GM12872 (cell line): ENCODE results near the gene ARFRP1.

Source experiments
- TF ChIP-seq, protein P1 (sequence below): IDR thresholded peaks from 3 replicates; pipeline ENCODE4 v1.5.1; 2011; ENCODE audit warnings: low read depth, mild to moderate bottlenecking, low read length, moderate library complexity; ENCODE audit not compliant: insufficient read depth

Gene ARFRP1

DNA sequence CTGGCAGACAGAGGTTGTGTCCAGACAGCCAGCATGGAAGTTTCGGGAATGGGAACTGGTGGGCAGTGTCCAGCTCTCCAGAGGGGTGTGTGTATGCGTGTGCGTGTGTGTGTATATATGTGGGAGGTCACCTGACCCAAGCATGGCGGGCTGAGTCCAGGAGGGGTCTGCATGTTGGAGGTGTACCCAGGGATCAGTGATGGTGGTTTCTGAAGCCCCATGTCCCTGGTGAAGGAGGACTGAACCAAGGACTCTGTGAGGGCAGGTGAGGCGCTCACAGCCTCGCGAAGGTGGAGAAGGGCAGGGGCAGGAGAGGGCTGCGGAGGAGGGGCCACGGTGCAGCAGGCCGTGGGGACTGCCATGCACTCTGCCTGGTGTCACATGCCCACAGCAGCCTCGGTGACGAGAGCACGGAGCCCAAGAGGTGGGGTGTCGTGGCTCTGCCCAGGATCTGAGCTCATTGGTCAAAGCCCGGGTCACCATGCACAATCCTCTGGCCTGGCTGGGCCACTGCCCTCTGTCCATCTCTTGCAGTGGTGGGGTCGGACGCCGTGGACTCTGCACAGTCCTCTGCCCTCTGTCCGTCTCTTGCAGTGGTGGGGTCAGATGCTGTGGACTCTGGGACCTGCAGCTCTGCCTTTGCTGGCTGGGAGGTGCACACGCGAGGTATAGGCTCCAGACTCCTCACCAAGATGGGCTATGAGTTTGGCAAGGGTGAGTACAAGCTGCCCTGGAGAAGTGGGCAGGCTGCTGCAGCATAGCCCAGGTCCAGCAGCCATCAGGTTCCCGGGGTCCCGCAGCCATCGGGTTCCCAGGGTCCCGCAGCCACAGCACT, 26.6 kb upstream of the ARFRP1 start:
- TF ChIP-seq, protein P1, sequence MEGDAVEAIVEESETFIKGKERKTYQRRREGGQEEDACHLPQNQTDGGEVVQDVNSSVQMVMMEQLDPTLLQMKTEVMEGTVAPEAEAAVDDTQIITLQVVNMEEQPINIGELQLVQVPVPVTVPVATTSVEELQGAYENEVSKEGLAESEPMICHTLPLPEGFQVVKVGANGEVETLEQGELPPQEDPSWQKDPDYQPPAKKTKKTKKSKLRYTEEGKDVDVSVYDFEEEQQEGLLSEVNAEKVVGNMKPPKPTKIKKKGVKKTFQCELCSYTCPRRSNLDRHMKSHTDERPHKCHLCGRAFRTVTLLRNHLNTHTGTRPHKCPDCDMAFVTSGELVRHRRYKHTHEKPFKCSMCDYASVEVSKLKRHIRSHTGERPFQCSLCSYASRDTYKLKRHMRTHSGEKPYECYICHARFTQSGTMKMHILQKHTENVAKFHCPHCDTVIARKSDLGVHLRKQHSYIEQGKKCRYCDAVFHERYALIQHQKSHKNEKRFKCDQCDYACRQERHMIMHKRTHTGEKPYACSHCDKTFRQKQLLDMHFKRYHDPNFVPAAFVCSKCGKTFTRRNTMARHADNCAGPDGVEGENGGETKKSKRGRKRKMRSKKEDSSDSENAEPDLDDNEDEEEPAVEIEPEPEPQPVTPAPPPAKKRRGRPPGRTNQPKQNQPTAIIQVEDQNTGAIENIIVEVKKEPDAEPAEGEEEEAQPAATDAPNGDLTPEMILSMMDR: no peak

DNA sequence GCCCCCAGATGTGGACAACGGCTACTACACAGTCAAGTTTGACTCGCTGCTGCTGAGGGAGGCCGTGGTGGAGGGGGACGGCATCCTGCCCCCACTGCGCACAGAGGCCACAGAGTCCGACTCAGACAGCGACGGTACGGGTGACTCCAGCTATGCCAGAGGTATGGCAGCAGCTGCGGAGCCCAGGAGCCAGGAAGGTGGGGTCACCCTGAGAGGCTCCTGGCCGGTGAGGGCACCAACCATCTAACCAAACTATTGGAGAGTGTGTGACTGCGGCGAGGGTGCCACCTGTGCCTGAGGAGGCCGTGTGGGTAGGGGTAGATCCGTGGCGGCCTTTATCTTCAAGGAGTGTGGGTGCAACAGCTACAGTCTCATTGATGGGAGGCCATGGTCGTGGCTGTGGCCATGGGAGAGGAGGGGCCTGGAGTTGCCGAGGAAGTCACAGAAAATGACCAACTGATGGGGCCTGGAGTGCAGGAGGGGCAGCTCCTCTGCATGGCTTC, 25.9 kb upstream of the ARFRP1 start:
- TF ChIP-seq, protein P1: no peak

DNA sequence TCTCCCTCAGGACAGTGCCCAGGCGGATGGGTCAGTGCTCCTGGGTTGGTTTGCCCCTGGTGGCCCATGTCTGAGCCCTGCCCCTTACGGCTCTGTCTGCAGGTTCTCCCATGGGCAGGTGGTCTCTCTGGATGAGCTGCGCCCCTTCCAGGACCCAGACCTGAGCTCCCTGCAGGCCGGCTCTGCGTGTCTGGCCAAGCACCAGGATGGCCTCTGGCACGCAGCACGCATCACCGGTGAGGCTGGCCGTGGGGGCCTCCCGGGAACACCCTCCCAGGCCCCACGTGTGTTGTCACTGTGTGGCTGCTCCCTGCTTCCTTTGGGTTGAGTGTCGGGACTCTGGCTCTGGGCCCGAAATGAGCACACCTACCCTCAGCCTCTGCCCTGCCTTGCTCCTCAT, 25.3 kb upstream of the ARFRP1 start:
- TF ChIP-seq, protein P1: no peak

DNA sequence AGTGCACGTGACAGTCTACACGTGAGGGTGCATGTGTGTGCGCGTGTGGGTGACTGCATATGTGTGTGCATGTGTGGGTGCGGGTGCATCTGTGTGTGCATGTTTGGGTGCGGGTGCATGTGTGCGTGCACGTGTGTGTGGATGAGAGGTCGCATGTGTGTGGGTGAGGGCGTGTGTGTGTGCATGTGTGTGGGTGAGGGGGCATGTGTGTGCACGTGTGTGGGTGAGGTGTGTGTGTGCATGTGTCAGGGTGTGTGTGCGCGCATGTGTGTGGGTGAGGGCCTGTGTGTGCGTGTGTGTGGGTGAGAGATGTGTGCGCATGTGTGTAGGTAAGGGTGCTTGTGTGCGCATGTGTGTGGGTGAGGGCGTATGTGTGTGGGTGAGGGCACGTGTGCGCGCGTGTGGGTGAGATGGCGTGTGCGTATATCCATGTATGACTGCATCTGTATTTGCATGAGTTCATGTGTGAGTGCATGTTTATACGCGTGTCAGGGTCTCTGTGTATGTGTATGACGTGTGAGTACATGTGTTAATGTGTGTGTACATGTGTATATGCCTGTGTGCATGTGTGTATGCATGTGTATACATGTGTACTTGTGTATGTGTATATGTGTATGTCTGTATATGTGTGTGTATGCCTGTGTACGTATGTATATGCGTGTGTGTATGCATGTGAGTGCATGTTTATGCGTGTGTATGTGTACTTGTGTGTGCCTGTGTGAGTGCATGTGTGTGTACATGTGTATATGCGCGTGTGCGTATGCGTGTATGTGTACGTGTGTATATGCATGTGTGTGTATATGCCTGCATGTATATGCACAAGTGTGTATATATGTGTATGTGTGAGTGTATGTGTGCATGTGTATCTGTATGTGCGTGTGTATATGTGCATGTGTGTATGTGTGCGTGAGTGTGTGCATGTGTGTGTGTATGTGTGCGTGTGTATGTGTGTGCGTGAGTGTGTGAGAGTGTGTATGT, 24.6 kb upstream of the ARFRP1 start:
- TF ChIP-seq, protein P1: no peak

DNA sequence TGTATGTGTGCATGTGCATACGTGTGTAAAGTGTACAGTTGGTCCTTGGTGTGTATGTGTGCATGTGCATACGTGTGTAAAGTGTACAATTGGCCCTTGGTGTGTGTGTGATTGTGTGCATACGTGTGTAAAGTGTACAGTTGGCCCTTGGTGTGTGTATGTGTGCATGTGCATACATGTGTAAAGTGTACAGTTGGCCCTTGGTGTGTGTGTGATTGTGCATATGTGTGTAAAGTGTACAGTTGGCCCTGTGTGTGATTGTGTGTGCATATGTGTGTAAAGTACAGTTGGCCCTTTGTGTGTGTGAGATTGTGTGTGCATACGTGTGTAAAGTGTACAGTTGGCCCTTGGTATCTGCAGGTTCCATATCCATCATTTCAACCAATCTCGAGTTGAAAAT, 23.6 kb upstream of the ARFRP1 start:
- TF ChIP-seq, protein P1: no peak

DNA sequence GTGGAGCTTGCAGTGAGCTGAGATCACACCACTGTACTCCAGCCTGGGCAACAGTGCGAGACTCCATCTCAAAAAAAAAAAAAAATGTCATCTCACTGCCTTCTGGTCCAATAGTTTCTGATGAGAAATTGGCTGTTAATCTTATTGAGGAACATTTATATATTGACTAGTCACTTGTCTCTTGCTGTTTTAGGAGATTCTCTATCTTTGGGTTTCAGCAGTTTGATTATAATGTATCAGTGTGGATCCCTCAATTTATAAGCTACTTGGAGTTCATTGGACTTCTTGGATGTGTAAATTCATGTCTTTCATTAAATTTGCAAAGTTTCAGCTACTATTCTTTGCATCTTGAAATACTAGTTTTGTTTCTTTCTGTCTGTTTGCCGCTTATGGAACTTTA, 11.2 kb upstream of the ARFRP1 start:
- TF ChIP-seq, protein P1: no peak

DNA sequence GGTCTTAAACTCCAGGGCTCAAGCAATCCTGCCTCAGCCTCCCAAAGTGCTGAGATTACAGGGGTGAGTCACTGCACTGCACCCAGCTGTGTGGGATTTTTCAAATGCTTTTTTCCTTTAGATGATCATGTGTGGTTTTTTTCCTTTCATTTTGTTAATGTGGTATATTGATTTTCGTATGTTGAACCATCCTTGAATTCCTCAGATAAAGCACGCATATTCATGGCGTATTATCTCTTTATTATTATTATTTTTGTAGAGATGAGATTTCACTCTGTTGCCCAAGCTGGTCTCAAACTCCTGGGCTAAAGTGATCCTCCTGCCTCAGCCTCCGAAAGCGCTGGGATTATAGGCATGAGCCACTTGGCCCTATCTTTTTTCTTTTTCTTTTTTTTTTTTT, 7.1 kb upstream of the ARFRP1 start:
- TF ChIP-seq, protein P1: no peak
